K562 (cell line): ENCODE data around the gene PIK3R2. TPM values are rescaled to one million over a fixed set of nuclear protein-coding genes. Genes with fewer than 3 reads are reported as not detected.
A peak's percentile ranks its signal among the peaks of the same experiment; 100 is the strongest.

Experiments
- BRD9 ChIP-seq: fragments of 450-650 bp; IDR thresholded peaks from 2 replicates; pipeline ENCODE4 v1.6.1; 2018; ENCODE audit warnings: low read depth; ENCODE audit not compliant: partially characterized antibody
- CBX5 ChIP-seq: IDR thresholded peaks from 2 replicates; pipeline ENCODE4 v1.6.1; 2014; ENCODE audit warnings: low read depth, borderline replicate concordance
- DPF2 ChIP-seq: fragments of 450-650 bp; IDR thresholded peaks from 2 replicates; pipeline ENCODE4 v1.6.1; 2016
- ESRRA ChIP-seq: fragments of 450-650 bp; IDR thresholded peaks from 2 replicates; pipeline ENCODE4 v1.6.1; 2014; ENCODE audit warnings: low read depth, mild to moderate bottlenecking, moderate library complexity, borderline replicate concordance
- ETV6 ChIP-seq, 3 experiments: fragments of 150-350 bp in 1 of 3; sonication (generic) in 1 of 3; formaldehyde crosslinking in 1 of 3; IDR thresholded peaks; 2 replicates each; pipeline versions ENCODE4 v1.6.1 to v1.8.0; 2014 to 2022; ENCODE audit warnings: borderline replicate concordance in 2 of 3, low read depth in 2 of 3, antibody characterized with exemption in 1 of 3, low read length in 1 of 3, mild to moderate bottlenecking in 1 of 3, missing genetic modification reagents in 1 of 3
- GATAD2A ChIP-seq: fragments of 450-650 bp; IDR thresholded peaks from 2 replicates; pipeline ENCODE4 v1.6.1; 2017
- IFI16 ChIP-seq: fragments of 250-450 bp; sonication (Bioruptor Pico); IDR thresholded peaks from 2 replicates; pipeline ENCODE4 v2.1.2; 2022; ENCODE audit warnings: mild to moderate bottlenecking, inconsistent platforms
- LEF1 ChIP-seq: fragments of 450-650 bp; IDR thresholded peaks from 2 replicates; pipeline ENCODE4 v1.6.1; 2016; ENCODE audit warnings: mild to moderate bottlenecking
- PCBP1 ChIP-seq: fragments of 200-400 bp; formaldehyde crosslinking; IDR thresholded peaks from 2 replicates; pipeline ENCODE4 v1.6.1; 2018; ENCODE audit warnings: mild to moderate bottlenecking, low read depth, low read length; ENCODE audit not compliant: poor library complexity, severe bottlenecking
- REST ChIP-seq, 2 experiments: fragments of 450-650 bp; formaldehyde crosslinking in 1 of 2; IDR thresholded peaks; 2 replicates each; pipeline versions ENCODE4 v1.4.0 to v1.6.1; 2014 to 2020; ENCODE audit warnings: mild to moderate bottlenecking in 2 of 2, borderline replicate concordance in 1 of 2, low read depth in 1 of 2
- THRB ChIP-seq: fragments of 450-650 bp; formaldehyde crosslinking; conservative IDR thresholded peaks from 2 replicates; pipeline ENCODE4 v1.4.0; 2022; ENCODE audit warnings: mild to moderate bottlenecking, missing genetic modification characterization
- ZNF165 ChIP-seq: fragments of 250-450 bp; sonication (Bioruptor Pico); IDR thresholded peaks from 2 replicates; pipeline ENCODE4 v1.4.0; 2020; ENCODE audit warnings: borderline replicate concordance
- ZNF280A ChIP-seq: fragments of 450-650 bp; IDR thresholded peaks from 2 replicates; pipeline ENCODE4 v1.6.1; 2018; ENCODE audit warnings: mild to moderate bottlenecking, low read depth; ENCODE audit not compliant: partially characterized antibody
- ZNF316 ChIP-seq: fragments of 450-650 bp; IDR thresholded peaks from 2 replicates; pipeline ENCODE4 v1.6.1; 2016
- ZNF41 ChIP-seq: fragments of 250-450 bp; sonication (Bioruptor Pico); conservative IDR thresholded peaks from 2 replicates; pipeline ENCODE4 v1.4.0; 2020; ENCODE audit warnings: mild to moderate bottlenecking
- ZNF766 ChIP-seq: fragments of 200-800 bp; sonication (Bioruptor generic); conservative IDR thresholded peaks from 2 replicates; pipeline ENCODE4 v1.6.1; 2016; ENCODE audit warnings: missing genetic modification characterization, missing compliant biosample characterization
- ZNF778 ChIP-seq: fragments of 450-650 bp; formaldehyde crosslinking; IDR thresholded peaks from 2 replicates; pipeline ENCODE4 v1.4.0; 2020; ENCODE audit warnings: mild to moderate bottlenecking, moderate library complexity
- ZNF830 ChIP-seq: fragments of 250-450 bp; sonication (Bioruptor Pico); IDR thresholded peaks from 2 replicates; pipeline ENCODE4 v1.5.0; 2021; ENCODE audit warnings: mild to moderate bottlenecking
- polyA plus RNA-seq, 8 experiments: library from polyadenylated mRNA; depleted of rRNA in 4 of 8; stranded (reverse) in 5 of 8; unstranded in 3 of 8; fragments of >200 nt; fragmentation: Nextera tagmentation in 2 of 8; fragmentation: Illumina TruSeq in 1 of 8; extraction: Ambion mirVana in 2 of 8; extraction: Trizol in 1 of 8; gene quantifications; 2 replicates each; pipeline versions ENCODE4 v1.2.1 to v1.2.3, GENCODE V29; 2011 to 2014; ENCODE audit warnings: inconsistent platforms in 1 of 8, missing spikeins in 1 of 8
- total RNA-seq, 7 experiments: library from RNA; depleted of rRNA in 6 of 7; stranded (reverse); fragments of >200 nt in 6 of 7; fragmentation: Illumina TruSeq in 2 of 7; extraction: Trizol in 2 of 7; gene quantifications; 2 replicates each; pipeline versions ENCODE4 v1.2.1 to v1.2.3, GENCODE V29; 2011 to 2021; ENCODE audit warnings: low replicate concordance in 1 of 7

The PIK3R2 gene
- total and polyA plus RNA-seq, 9 of the 15 experiments (the other 6 are each of a cell fraction or from before 2014, with no cell fraction given), result 0.39 to 37.9 (median 5.3) TPM

GRCh38 chr19:18152442-18152816 lies 534 bp upstream of the PIK3R2 start (continued):
- no peak for TF ChIP-seq ZNF280A
- no peak for TF ChIP-seq ZNF778 (CRISPR knock-in tag)
- peak; percentile 74 for TF ChIP-seq ESRRA
- TF ChIP-seq BRD9, result peak; percentile 6
- TF ChIP-seq GATAD2A, result peak; percentile 98
- no peak for TF ChIP-seq ZNF165 (CRISPR knock-in tag)
- TF ChIP-seq ZNF830 (CRISPR knock-in tag), result no peak
- TF ChIP-seq DPF2, result peak; percentile 55; the same call in 1 of the 2 replicates
- 0 out of 2 replicates have a peak, but pooled peaks have one; percentile 19 for TF ChIP-seq LEF1
- no peak for TF ChIP-seq ZNF316
- TF ChIP-seq REST (IDR thresholded peaks at IDR 0.05; ENCODE audit: borderline replicate concordance), result no peak; the same call in 1 of the 2 replicates
- TF ChIP-seq REST (CRISPR knock-in tag; IDR thresholded peaks at IDR 0.05; ENCODE audit: low read depth), result no peak
- TF ChIP-seq IFI16 (CRISPR knock-in tag), result no peak
- TF ChIP-seq PCBP1, result no peak
- no peak for TF ChIP-seq ETV6 (IDR thresholded peaks at IDR 0.05; ENCODE audit: borderline replicate concordance in 1 of 2, low read depth in 2 of 2, low read length in 1 of 2)
- no peak for TF ChIP-seq ETV6 (CRISPR knock-in tag; IDR thresholded peaks at IDR 0.05; ENCODE audit: borderline replicate concordance)
- TF ChIP-seq ZNF41 (CRISPR knock-in tag), result no peak
- no peak for TF ChIP-seq CBX5
- 0 out of 2 replicates have a peak, but pooled peaks have one; percentile 41 for TF ChIP-seq THRB
- peak; percentile 38; the same call in 1 of the 2 replicates for TF ChIP-seq ZNF766
